Left lobe of liver (tissue), 2 donors: ENCODE results near the gene GPX8. TPM values are rescaled to one million over a fixed set of nuclear protein-coding genes. Genes with fewer than 3 reads are reported as not detected.

Source experiments
- ATAC-seq: fragments of 200-7000 bp; cut with Tn5 transposase; one replicate; pipeline ENCODE4 v1.9.1; 2020; ENCODE audit warnings: mild to moderate bottlenecking, moderate library complexity
- DNase-seq: peaks from one replicate; pipeline ENCODE4 v3.0.0-alpha.2; 2020; ENCODE audit warnings: low spot score
- total RNA-seq: library from RNA; stranded (reverse); gene quantifications from one replicate; pipeline ENCODE4 v1.2.1, GENCODE V29; 2021
- donor health status: DM: no; HTN: no; CAD: no; lungs with moderate emphysema.
- donor health status: DM: no; HTN: yes; CAD: no.

GPX8 gene
- 0.86 TPM for total RNA-seq

GRCh38 chr5:55159763-55160492, at the start of gene GPX8:
Gene GPX8, plus strand, starts transcription at chr5:55160171. Its CDS starts 22 bp downstream, at chr5:55160193.
- peak; percentile 91 for ATAC-seq
- DNase-seq = no peak

DNA sequence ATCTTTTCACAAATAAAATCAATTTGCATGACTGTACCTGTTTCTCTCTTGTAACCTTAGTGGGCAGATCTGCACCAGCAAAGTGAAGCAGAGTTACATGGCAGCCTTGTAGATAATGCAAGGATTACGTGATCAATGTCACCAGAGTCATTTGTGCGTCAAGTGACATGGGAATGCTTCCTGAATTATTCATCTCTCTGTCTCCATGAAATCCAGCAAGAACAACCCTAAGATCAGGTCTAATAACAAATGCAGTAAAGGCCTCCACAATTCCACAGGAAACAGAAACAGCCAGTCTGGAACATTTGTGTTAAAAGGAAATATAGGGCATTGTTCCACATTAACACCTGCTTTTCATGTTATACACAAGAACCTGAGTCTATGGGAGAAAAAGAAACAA, 49.8 kb upstream of the GPX8 start:
- ATAC-seq (no peak), DNase-seq (no peak)

- ATAC-seq (no peak), DNase-seq (no peak)
Observed at GRCh38 chr5:55113327-55113726, 46.6 kb upstream of the GPX8 start.

DNA sequence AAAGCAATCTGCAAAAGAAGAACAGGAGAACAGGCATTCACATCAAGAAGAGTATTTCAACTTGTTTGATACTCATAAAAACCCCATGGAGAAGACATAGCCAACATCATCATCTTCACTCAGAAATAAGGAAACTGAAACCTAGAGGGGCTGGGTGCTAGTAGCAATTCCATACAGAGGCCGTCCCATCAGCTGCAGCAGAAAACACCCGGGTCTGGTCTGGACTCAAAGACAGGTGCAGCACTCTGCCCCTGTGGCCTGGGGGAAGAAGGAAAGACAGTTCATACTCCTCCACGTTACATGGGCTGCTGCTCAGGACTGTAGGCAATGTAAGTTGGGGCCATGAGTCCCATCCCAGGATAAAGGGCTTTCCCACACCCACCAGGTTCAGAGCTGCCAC, 45.9 kb upstream of the GPX8 start:
- ATAC-seq = no peak

DNA sequence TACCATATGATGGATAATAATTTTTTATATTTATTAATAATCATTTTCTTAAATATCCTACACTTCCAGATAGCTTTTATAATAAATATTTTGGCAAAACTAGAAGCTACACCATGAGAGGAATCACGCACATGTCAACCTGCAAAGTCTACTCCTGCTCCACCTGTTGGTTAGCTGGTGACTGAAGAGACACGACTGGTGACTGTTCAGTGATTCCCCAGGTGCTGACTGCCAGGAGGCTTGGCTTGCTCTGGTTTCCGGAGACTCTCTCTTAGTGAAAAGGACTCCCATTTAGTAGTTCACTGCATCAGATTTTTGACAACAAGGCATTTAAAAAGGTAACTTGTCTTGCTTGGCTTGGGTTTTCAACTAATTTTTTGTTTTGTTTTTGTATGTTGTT, 36.6 kb upstream of the GPX8 start:
- no peak for ATAC-seq
- DNase-seq = no peak

More for the DNA sequence above, 45.9 kb upstream of the GPX8 start:
- DNase-seq = no peak

- DNase-seq = no peak
- ATAC-seq = no peak
Observed at GRCh38 chr5:55134053-55134722, 25.8 kb upstream of the GPX8 start.

- no peak for ATAC-seq
- no peak for DNase-seq
Observed at GRCh38 chr5:55136521-55136920, 23.4 kb upstream of the GPX8 start.

- no peak for DNase-seq
- no peak for ATAC-seq
Observed at GRCh38 chr5:55140908-55141665, 18.9 kb upstream of the GPX8 start.

- DNase-seq = no peak
- ATAC-seq = no peak
Observed at GRCh38 chr5:55141945-55142690, 17.9 kb upstream of the GPX8 start.

DNA sequence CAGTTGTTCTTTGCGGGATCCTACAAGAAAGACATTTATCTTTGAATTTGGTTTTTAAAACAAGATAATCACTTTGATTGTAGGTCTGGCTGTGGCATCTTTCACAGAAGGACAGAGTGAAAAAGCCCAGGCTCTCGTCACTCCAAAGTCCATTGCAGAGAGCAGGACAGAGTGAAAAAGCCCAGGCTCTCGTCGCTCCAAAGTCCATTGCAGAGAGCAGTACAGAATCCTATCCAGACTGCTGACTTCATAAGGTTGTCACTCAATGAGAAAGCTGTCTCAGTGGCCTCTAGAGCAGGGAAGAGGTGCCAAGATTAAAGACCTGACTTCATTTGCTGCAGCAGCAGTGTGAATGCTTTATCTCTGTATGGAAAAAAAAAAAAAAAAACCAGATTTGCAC, 16.3 kb upstream of the GPX8 start:
- ATAC-seq (peak; percentile 93), DNase-seq (peak; percentile 54)

DNA sequence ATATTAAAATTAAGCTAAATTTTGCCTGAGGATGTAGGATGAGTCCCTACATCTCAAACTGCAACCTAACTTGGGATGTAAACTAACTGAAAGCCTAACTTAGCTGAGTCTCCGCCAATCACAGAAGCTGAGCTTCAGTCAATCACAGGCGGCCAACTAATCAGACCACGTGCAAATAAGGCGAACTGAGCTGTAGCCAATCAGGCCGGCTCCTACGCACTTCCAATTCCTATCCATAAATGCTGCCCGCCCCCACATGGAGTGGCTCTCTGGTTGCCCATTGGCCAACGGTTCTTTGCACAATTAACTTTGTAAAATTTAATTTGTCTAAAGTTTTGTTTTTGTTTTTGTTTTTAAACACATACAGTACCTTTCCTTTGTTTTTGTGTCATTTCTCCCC, 13.9 kb upstream of the GPX8 start:
- ATAC-seq (no peak), DNase-seq (no peak)

GRCh38 chr5:55146543-55147151, 13.3 kb upstream of the GPX8 start:
- DNase-seq = peak; percentile 82

DNA sequence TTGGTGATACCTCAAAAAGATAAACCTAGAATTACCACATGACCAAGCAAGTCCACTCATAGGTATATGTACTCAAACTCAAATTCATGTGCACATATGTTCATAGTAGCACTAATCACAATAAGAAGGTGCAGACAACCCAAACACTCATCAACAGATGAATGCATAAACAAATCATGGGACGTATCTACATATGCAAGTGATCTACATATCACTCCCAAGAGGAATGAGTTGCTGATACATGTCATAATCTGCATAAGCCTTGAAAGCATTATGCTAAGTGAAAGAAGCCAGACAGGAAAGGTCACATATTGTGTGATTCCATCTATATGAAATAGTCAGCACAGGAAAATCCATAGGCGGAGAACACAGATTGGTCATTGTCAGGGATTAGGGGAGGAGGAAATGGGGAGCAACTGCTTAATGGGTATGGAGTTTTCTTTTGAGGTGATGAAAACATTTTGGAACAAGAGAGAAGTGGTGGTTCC, 10.6 kb upstream of the GPX8 start:
- ATAC-seq (no peak), DNase-seq (no peak)

More at GRCh38 chr5:55146543-55147151, 13.3 kb upstream of the GPX8 start:
- ATAC-seq = peak; percentile 97

DNA sequence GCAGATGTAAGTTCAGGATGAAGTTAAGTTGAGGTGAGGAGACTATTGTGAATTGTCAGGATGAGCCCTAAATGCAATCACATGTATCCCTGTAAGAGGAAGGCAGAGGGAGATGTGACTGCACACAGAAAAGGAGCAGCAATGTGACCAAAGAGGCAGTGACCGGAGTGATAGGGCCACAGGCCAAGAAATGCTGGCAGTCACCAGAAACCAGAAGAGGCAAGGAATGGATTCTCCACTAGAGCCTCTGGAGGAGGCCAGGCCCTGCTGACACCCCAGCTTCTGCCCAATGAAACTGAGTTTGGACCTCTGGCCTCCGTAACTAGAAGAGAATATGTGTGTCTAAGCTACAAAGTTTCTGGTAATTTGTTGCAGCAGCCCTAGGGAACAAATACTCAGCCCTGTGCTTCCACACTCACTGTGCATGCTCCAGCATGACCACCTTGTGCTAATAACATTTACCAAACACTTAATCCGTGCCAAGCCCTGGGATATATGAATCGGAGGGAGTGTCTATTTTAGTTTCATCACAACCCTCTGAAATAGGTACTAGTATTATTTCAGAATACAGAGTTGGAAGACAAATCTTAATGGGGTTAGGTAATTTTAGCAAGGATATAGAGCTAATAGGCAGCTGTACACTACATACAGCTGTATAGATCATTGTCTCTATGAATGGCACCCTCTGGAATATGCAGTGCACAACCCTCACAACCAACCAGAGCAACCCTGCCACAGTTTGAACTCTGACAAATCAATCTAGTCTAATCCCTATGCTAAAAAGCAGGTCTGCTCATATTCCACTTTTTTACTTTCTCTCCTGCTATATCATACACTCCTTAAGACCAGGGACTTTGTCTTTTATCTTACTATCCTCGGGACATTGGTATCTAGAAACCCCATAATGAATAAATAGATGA, 7.8 kb upstream of the GPX8 start:
- no peak for DNase-seq

DNA sequence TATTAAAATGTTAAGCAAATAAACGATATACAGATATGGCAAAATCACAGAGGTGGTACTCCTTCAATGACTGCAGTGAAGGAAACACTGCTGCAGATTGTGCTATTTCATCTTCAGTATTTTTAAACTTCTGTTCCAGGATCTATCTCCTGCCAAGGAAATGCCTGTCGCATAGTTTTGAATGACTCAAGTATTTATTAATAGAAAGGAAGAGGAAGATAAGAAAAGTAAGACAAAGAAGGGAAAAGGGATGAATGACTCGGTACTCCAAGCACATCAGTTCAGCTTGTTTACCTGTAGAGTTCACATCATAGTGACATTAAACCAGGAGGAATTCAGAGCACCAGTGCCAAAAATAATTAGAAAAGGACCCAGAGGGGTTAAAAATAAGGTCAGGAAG, 5.1 kb upstream of the GPX8 start:
- ATAC-seq (no peak), DNase-seq (no peak)

More for the DNA sequence above, 7.8 kb upstream of the GPX8 start:
- ATAC-seq = peak; percentile 31

- DNase-seq = no peak
- no peak for ATAC-seq
Observed at GRCh38 chr5:55160493-55161209, 680 bp downstream of the GPX8 start.

DNA sequence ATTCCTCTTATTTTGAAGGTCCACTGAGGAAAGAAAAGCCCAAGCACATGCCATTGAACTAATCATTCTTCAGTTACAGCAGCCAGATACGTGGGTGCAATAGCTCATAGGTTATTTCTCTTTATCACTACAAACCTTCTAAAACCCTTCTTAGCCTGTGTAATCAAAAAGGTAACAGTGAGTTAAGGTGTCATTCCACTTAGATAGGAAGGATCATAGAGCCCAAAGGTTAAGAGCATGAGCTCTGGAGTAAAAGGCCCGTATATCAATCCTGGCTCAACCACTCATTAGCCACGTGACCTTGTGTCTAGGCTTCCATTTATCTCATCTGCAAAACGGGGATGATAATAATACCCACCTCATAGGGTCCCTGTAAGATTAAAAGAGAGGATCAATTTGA, 2.7 kb downstream of the GPX8 start:
- no peak for DNase-seq
- ATAC-seq = no peak

DNA sequence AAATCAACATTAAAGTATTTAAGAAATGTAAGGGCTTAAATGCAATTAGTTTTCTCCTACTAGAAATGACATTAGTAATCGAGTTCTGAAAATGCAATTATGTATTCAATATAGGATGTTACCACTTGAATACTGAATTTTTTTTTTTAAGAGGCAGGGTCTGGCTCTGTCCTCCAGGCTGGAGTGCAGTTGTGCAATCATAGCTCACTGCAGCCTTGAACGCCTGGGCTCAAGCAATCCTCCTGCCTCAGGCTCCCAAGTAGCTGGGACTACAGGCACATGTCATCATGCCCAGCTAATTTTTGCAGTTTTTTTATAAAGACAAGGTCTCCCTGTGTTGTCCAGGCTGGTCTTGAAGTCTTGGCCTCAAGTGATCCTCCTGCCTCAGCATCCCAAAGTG, 11.5 kb downstream of the GPX8 start:
- DNase-seq (no peak), ATAC-seq (no peak)
